HUDEP-2 (cell line): ENCODE data around the gene PBX1.

Experiments
- DNase-seq, 76 experiments: peaks; one replicate each; lab custom pipeline; 2025; ENCODE audit not compliant: unreplicated experiment in 76 of 76; lab: John Stamatoyannopoulos, UW

PBX1 gene

DNA sequence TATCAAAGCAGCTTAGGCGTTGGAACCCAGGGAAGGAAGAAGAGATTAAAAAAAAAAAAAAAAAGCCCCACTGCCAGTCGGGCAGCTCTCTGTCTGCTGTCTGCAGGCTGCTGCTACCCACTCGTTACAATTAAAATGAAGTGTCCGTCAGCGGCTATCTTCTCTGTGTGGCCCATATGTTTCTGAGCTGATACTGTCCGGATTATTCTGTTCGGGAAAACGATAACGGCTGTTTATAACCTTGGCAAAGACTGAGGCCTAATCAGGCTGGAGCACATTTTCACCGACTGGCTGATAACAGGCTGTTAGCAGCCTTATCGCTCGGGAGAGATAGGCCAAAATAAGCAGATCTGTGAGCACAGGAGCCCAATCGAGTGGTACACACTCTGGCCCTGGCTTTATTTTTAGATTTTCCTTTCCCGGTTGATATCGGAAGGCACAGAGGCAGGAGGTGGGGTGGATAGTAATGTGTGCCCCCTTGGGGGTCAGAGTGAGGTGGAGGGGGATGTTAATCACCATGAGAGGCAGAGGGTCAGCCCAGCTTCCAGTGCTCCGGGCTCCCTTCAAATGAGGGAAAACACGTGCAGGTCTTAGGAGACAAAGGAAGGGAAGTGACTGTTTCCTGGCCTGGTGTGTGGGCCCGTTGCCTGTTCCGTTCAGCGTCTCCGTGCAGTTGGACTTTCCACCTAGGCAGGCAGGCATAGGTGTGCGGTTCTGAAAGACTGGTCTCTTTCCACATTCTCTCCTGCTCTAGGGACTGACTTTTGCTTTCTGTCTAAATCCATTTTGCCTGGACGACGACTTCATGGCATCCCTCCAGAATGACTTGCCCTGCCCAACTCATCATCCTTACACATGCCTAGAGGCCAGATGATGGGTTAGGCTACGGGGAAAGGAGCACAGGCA lies 153.4 kb downstream of the PBX1 start:
- peak in 75 of 76 experiments; percentile 66 to 100 (median 96) for DNase-seq

DNA sequence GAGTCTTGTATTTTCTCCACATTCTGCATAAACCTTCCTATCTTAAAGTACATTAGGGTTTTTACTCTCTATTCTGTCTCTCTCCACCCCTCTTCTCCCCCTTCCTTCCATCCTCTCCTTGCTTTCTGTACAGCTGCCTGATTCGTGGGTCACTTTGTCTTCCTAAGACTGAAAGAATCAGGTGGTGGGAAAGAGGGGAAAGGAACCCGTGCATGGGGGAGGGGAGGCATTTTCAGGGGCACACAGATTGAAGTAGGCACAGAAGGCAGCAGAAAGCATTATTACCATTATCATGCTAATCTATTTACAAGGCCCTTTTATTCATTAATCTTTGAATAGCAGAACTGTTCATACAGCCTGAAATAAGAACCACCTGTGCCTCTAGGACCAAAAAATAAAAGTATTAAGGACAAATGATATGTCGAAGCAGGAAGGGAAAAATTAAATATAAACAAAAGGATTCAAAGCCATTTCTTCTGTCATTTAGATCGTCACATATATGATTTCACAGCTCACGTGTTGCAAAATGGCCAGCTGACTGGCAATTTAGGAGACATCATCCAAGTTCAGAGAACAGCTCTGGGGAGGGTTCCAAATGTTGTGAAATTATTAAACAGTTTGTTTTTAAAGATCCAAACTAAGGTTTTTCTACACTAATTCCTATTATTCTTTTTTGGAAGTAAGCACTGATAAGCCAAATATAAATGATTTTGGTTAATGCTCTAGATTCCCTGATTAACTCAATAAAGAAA lies 154.6 kb downstream of the PBX1 start:
- no peak for DNase-seq

GRCh38 chr1:164716992-164717703 lies 158.2 kb downstream of the PBX1 start:
- DNase-seq, result no peak

DNA sequence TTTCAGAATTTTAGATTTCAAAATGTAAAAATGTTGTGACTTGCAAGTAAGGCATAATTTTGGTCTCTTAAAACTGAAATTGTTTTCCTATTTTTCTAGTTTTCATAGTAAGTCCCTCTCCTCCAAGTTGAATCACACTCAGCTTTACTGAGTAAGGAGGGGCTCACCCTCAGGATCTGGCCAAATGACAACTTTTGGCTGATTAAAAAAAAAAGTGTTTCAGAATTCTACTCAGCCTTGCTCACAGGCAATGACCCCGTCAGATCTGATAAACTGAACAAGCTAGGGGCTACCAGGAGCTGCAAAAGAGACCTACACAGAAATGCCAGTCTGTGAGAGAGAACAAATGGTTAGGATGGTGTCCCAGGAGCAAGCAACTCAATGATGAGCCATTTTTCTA lies 159.8 kb downstream of the PBX1 start:
- DNase-seq, result peak in 3 of 76 experiments; percentile 8 to 26 (median 9)

DNA sequence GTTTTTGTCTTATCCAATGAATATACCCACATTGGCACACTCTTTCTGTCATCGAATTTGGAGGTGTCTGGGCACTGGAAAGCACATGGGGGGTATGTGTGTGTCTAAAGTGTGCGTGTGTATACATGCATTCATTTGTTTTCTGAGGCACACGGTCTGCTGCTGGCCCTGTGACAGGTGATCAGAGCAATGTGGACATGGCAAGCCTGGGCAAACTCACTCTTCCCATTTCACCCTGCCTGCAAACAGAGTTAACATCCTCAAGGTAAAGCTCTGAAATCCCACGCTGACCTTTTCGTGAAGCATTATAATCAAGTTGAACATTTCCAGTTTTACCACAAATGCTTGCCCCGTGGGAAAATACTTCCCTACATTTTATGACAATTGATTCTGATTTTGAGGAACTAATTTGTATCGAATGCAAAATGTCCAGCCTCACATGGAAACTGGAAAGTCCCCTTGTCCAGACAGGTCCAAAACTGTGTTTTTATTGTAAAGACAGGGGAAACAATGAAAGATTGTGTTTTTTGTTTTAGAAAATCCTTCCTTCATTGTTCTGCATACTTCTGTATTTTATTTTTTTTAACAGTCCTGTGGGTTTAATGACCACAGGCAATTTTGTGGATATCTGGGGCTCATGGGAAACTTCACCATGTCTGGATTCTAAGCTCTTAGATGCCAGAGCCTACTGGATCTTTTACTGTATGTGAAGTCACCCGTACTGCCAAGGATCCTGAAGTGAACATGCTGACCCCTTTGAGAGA lies 160.9 kb downstream of the PBX1 start:
- no peak for DNase-seq

GRCh38 chr1:164720440-164721227 lies 161.7 kb downstream of the PBX1 start:
- DNase-seq, result no peak

- DNase-seq, result no peak
Measured at GRCh38 chr1:164721228-164721496, 162.2 kb downstream of the PBX1 start.

DNA sequence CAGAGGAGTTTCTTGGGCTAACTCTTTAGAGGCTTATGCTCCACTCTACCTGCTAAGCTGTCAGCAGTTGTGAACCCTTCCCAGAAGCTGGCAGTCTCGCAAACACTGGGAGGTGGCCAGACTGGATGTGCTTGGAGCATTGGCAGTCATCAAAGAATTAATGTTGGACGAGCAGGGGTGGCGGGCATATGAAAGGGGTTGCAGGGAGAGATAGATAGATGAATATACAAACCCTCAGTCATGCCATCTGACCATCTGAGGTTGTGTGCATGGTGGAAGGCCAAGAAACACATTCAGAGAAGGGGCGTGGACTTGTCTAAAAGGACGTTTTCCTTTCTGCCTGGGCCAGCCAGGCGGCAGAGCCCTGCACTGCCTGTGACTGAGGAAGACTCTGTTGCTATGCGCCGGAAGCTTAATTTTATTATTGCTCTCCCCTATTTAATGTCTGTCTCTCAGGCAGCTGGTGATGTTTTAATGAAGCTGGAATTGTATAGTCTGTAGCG lies 164.4 kb downstream of the PBX1 start:
- no peak for DNase-seq

DNA sequence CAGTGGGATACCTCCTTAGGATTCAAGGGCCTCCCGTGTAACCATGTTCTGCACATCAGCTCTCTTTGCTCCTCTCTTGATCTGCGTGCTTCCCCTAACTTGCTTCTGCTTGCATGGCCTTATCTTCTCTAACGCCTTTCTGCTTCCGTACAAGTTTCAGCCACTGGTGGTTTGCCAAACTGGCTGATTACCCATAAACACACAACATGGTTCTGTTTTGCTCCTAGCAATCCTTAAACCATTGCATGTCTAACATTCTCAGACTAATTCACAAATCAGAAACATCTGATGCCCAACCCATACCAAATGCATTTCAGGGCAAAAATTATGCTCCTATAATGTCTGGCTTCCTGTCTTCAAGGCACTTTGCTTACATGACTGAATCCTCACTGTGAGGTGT lies 166.4 kb downstream of the PBX1 start:
- peak in 35 of 76 experiments; percentile 3 to 64 (median 21) for DNase-seq

- no peak for DNase-seq
Measured at GRCh38 chr1:164726235-164726634, 167.3 kb downstream of the PBX1 start.

DNA sequence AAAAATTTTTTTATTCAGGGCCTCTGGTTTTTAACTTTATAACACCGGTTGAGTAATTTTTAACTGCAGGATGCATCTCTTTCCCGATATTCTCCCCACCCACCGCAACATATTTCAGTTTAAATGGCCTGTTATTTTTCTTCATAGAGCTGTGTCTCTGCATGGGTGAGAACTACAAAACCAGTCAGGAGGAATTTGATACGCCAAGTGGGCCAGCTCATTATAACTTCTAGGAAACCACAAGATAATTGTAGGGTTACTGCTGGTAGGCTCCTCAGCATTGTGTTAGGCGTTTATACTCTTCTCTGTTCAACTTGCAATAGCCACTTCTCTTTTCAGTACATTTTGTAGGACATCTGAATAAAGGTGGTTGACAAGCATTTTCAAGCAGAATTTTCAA lies 169.7 kb downstream of the PBX1 start:
- DNase-seq, result peak in 2 of 76 experiments; percentile 43 to 56

- no peak for DNase-seq
Measured at GRCh38 chr1:164731161-164731876, 172.3 kb downstream of the PBX1 start.

DNA sequence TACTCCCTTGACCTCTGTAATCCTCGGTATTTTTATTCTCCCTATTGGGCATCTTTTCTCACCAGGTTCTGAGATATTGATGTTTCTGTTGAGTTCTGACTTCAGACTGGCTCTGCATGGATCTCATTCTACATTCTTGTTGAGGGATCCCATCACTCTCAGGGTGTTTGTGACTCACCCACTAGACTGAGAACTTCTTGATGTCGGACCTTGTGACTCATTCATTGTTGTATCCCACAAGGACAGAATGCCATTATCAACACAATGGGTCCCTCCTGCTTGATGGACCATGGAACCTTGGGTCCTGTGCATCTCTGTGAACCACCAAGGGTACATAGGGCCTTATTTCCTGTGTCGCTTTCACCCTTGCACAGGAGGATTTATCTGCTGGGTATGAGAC lies 174.1 kb downstream of the PBX1 start:
- DNase-seq, result peak in 2 of 76 experiments; percentile 3 to 4

- DNase-seq, result no peak
Measured at GRCh38 chr1:164733734-164734133, 174.8 kb downstream of the PBX1 start.

DNA sequence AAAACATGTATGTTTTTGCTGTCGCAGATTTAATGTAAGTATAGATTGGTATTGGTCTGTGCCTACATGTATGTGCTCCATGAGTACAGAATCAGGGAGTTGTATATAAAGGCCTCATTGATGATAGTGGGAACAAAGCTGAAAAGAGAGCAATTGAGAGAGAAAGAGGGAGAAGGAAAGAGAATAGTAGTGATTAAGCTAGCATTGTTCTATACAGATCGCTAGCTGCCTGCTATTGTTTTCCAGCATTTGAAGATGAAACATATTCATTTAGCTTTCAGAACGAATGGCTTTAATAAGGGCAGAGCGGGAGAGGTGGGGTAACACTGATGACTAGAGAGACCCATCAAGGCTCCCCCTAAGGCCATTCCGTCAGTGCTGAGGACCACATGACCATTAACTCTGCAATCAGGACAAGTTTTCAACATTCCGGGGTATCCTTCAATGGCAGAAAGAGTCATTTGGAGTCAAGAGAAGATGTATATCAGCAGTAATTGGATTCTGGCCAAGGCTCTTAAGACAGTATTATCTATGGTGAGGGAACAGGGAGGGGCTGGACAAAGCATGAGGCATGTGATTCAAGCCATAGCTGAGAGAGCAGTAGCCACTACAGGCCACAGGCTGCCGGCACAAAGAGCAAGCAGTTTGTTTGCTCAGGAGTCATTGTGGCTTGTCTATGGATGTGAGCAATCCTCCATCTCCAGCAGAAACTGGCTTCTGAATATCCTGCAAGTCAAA lies 176.5 kb downstream of the PBX1 start:
- peak in 67 of 76 experiments; percentile 2 to 77 (median 39) for DNase-seq

DNA sequence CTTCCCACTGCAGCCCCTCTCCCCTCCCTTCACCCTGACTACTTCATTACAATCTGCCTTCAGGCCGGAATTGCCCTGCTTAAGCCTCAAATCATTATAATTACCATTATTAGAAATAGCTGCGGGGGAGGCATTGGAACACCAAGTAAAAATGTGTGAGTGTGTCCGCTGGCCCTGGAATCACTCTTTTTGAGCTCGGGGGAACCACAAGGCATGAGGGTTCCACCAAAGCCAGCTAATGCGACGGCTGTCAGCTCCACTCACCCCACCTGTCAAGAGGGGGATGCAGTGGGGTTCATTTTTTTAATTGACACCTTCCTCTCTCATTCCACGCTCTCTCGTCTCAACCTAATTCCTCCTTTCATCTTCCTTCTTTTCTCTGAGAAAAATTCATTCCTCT lies 177.2 kb downstream of the PBX1 start:
- no peak for DNase-seq

GRCh38 chr1:164739189-164739588 lies 180.2 kb downstream of the PBX1 start:
- DNase-seq, result no peak

GRCh38 chr1:164740000-164740526 lies 181.1 kb downstream of the PBX1 start:
- DNase-seq, result no peak
